Smooth muscle cell (in vitro differentiated cells): ENCODE measurements around the gene PSMB3. TPM values are rescaled to one million over a fixed set of nuclear protein-coding genes. Genes with fewer than 3 reads are reported as not detected.

Source experiments
- DNase-seq: peaks from one replicate; lab custom pipeline; 2025; ENCODE audit not compliant: unreplicated experiment; lab: John Stamatoyannopoulos, UW
- H2AFZ ChIP-seq: fragments of 200-600 bp; sonication (generic); 2 replicates; pipeline ENCODE4 v1.6.0; 2016; ENCODE audit warnings: antibody characterized with exemption, low read depth, mild to moderate bottlenecking
- H3F3A ChIP-seq: fragments of 200-600 bp; sonication (generic); 2 replicates; pipeline ENCODE4 v1.6.0; 2017; ENCODE audit warnings: antibody characterized with exemption, low read depth
- H3K27ac ChIP-seq: fragments of 200-600 bp; sonication (generic); 2 replicates; pipeline ENCODE4 v1.5.1; 2016; ENCODE audit warnings: low read depth, mild to moderate bottlenecking
- H3K27me3 ChIP-seq: fragments of 200-600 bp; sonication (generic); 2 replicates; pipeline ENCODE4 v1.6.1; 2016; ENCODE audit warnings: low read depth, mild to moderate bottlenecking
- H3K36me3 ChIP-seq: fragments of 200-600 bp; sonication (generic); 2 replicates; pipeline ENCODE4 v1.5.1; 2016; ENCODE audit warnings: low read depth
- H3K4me1 ChIP-seq: fragments of 200-600 bp; sonication (generic); 2 replicates; pipeline ENCODE4 v1.5.1; 2016; ENCODE audit warnings: low read depth
- H3K4me2 ChIP-seq: fragments of 200-600 bp; sonication (generic); 2 replicates; pipeline ENCODE4 v1.6.0; 2016; ENCODE audit warnings: mild to moderate bottlenecking
- H3K4me3 ChIP-seq: fragments of 200-600 bp; sonication (generic); 2 replicates; pipeline ENCODE4 v1.5.1; 2016; ENCODE audit warnings: mild to moderate bottlenecking
- H3K79me2 ChIP-seq: fragments of 200-600 bp; sonication (generic); 2 replicates; pipeline ENCODE4 v1.6.0; 2016; ENCODE audit warnings: low read depth, mild to moderate bottlenecking
- H3K9ac ChIP-seq: fragments of 200-600 bp; sonication (generic); 2 replicates; pipeline ENCODE4 v1.6.0; 2016; ENCODE audit warnings: low read depth
- H3K9me3 ChIP-seq: fragments of 200-600 bp; sonication (generic); replicated peaks from 2 replicates; pipeline ENCODE4 v1.5.1; 2016; ENCODE audit warnings: low read depth
- H4K20me1 ChIP-seq: fragments of 200-600 bp; sonication (generic); 2 replicates; pipeline ENCODE4 v1.6.0; 2016; ENCODE audit warnings: low read depth
- CTCF ChIP-seq: fragments of 200-600 bp; sonication (generic); IDR thresholded peaks from 2 replicates; pipeline ENCODE4 v1.5.1; 2017; ENCODE audit warnings: borderline replicate concordance, mild to moderate bottlenecking, antibody characterized with exemption; ENCODE audit not compliant: insufficient read depth, poor library complexity, severe bottlenecking
- WGBS: methylation state at CpG from one replicate; pipeline ENCODE4 v1.1.7; 2016; ENCODE audit warnings: low lambda C conversion rate; 5-methylcytosine and 5-hydroxymethylcytosine counted together
- polyA plus RNA-seq: library from polyadenylated mRNA; unstranded; fragments of >200 nt; fragmentation: Nextera tagmentation; extraction: Ambion mirVana; gene quantifications from 2 replicates; pipeline ENCODE4 v1.2.1, GENCODE V29; 2016
- total RNA-seq: library from RNA; depleted of rRNA; stranded (reverse); fragments of >200 nt; gene quantifications from 2 replicates; pipeline ENCODE4 v1.2.3, GENCODE V29; 2014

Gene PSMB3
- total and polyA plus RNA-seq, 2 experiments from 2014 or later: 312 to 358 TPM

DNA sequence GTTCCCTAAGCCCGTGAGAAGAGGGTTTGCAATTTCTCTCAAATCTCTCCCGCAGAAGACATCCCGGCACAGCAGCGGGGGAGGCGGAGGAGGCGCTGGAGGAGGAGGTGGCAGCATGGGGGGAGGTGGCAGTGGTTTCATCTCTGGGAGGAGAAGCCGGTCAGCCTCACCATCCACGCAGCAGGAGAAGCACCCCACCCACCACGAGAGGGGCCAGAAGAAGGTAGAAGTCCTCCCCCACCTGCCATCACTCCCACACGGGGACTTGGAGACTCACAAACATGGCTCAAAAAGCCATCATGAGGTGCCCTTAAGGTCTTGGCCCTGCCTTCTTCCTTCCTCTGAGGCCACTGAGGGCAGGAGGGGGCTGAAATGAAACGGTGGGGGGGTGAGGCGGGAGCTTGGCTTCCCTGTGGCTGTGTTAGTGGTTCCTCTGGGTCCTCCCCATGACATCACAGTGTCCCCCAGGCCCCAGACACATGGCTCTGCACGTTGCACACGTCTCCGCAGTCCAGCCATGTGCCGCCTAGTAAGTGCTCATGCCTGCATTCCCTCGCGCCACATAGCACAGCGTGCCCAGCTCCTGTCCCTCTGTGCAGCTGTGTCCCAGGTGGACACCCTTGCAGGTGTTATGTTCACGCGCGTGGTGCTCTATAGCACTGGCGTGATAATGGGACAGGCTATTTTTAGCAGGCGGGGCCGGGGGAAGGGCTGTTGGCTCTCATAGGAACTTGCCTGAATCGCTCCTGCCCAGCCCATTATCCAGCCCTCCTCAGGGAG lies 40.6 kb upstream of the PSMB3 start:
- H4K20me1 ChIP-seq: peaks cover 12% of the 10 kb centered on the region
- no peak overlapping the region for H3K9ac ChIP-seq
- no peaks in the 10 kb centered on the region for H3K9me3 ChIP-seq
- H3K4me2 ChIP-seq: no peak overlapping the region
- no peak overlapping the region for H3K27ac ChIP-seq
- no peak overlapping the region for H3K4me3 ChIP-seq
- no peaks in the 10 kb centered on the region for H3K79me2 ChIP-seq
- H3K4me1 ChIP-seq: no peaks in the 10 kb centered on the region
- DNase-seq: no peak
- H3F3A ChIP-seq: no peaks in the 10 kb centered on the region
- H3K36me3 ChIP-seq: no peaks in the 10 kb centered on the region
- no peak for TF ChIP-seq CTCF
- H3K27me3 ChIP-seq: no peaks in the 10 kb centered on the region
- no peak overlapping the region for H2AFZ ChIP-seq
- 93% methylated on average over 26 of the region's 26 CpGs for WGBS

DNA sequence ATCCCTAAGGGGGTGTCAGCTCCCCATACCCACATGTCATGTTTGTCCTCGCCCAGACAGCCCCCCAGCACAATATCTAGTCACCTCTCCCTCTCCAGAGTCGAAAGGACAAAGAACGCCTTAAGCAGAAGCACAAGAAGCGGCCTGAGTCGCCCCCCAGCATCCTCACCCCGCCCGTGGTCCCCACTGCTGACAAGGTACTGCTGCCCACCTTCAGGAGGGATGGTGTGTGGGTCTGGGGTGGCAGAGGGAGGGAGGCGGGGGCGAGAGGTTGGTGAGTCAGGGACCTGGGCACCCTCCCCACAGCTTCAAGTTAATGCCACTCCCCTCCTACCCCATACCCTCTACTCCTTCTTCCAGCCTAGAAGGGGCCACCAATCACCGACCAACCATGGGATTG lies 39.9 kb upstream of the PSMB3 start:
- peaks cover 8% of the 10 kb centered on the region for H4K20me1 ChIP-seq
- H3K27me3 ChIP-seq: no peaks in the 10 kb centered on the region
- no peak overlapping the region for H2AFZ ChIP-seq
- H3K9ac ChIP-seq: no peak overlapping the region
- WGBS: 98% methylated on average over 10 of the region's 10 CpGs
- no peaks in the 10 kb centered on the region for H3K36me3 ChIP-seq
- no peak for DNase-seq
- no peaks in the 10 kb centered on the region for H3K4me1 ChIP-seq
- H3K4me3 ChIP-seq: no peak overlapping the region
- no peaks in the 10 kb centered on the region for H3F3A ChIP-seq
- H3K27ac ChIP-seq: no peak overlapping the region
- no peaks in the 10 kb centered on the region for H3K9me3 ChIP-seq
- no peaks in the 10 kb centered on the region for H3K79me2 ChIP-seq
- TF ChIP-seq CTCF: no peak
- H3K4me2 ChIP-seq: no peak overlapping the region

DNA sequence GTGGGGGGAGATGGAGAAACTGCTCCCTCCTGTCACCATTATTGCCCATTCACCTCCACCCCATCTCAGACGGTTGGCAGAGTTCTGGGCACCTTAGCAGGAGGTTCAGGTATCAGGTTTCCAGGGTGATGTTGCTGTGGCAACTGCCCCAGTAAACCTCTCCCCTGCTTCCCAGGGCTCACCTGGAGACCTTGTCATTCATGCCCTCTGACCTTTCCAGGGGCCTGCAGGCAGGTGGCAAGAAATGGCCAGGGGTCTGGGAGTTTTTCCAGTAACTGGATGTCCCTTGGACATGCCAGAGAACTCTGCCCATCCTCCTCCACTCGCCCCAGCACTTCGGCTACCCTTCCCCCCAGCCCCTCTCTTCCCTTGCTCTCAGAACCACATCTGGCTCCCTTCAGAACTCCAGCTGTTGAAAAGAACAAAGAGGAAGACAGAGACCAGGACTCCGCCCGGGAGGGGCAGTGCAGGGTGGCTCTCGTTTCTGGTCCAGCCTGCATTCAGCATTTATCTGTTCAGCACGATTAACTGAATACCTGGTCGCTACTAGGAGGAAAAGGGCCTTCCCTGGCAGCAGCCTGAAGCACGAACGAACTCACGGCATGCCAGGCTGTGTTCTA lies 39.0 kb upstream of the PSMB3 start:
- Histone ChIP-seq H3K27me3 (no peaks in the 10 kb centered on the region), H3K36me3 (no peaks in the 10 kb centered on the region), H3K27ac (no peak overlapping the region), H3K79me2 (no peaks in the 10 kb centered on the region), H3K9ac (no peak overlapping the region), H3F3A (no peaks in the 10 kb centered on the region), H3K4me3 (no peak overlapping the region), H3K4me1 (no peaks in the 10 kb centered on the region), H3K4me2 (no peak overlapping the region), H4K20me1 (no peaks in the 10 kb centered on the region), H2AFZ (no peak overlapping the region), H3K9me3 (no peaks in the 10 kb centered on the region)
- no peak for TF ChIP-seq CTCF
- DNase-seq: no peak
- WGBS: 91% methylated on average over 11 of the region's 11 CpGs
